ENCODE data around the gene RORC. TPM values are rescaled to one million over a fixed set of nuclear protein-coding genes. Genes with fewer than 3 reads are reported as not detected.

The RORC gene
- total RNA-seq, 1 donor = not detected

- no peaks in the 10 kb centered on the region for H3K9me3 ChIP-seq (ENCODE audit: low read depth, low read length)
- peak; percentile 17 for DNase-seq (ENCODE audit: insufficient read length, low spot score, missing footprints)
- peaks cover 3% of the 10 kb centered on the region for H3K4me1 ChIP-seq (ENCODE audit: insufficient read depth, low read length)
- no peak overlapping the region for H3K4me3 ChIP-seq (ENCODE audit: insufficient read depth, low read length)
- H2AFZ ChIP-seq (ENCODE audit: low read length) = no peak overlapping the region
- H3K36me3 ChIP-seq (ENCODE audit: insufficient read depth, low read length) = no peaks in the 10 kb centered on the region
- H4K20me1 ChIP-seq (ENCODE audit: insufficient read depth, low read length) = no peaks in the 10 kb centered on the region
- no peak overlapping the region for H3K27ac ChIP-seq (ENCODE audit: low read depth, low read length)
- H3K79me2 ChIP-seq (ENCODE audit: insufficient read depth, low read length) = no peaks in the 10 kb centered on the region
- H3K27me3 ChIP-seq (ENCODE audit: insufficient read depth, low read length) = peaks cover 19% of the 10 kb centered on the region
- H3K4me2 ChIP-seq (ENCODE audit: insufficient read depth, low read length) = no peak overlapping the region
- TF ChIP-seq CTCF (IDR thresholded peaks at IDR 0.05; ENCODE audit: extremely low read depth, low read depth, low read length) = no peak
Observed at GRCh38 chr1:151822404-151822803, 9.2 kb downstream of the RORC start.

GRCh38 chr1:151820940-151821339 is 10.7 kb downstream of the RORC start:
- Histone ChIP-seq H2AFZ (ENCODE audit: low read length) (no peak overlapping the region), H4K20me1 (ENCODE audit: insufficient read depth, low read length) (no peaks in the 10 kb centered on the region), H3K27ac (ENCODE audit: low read depth, low read length) (no peak overlapping the region), H3K79me2 (ENCODE audit: insufficient read depth, low read length) (no peaks in the 10 kb centered on the region), H3K9me3 (ENCODE audit: low read depth, low read length) (no peaks in the 10 kb centered on the region), H3K4me1 (ENCODE audit: insufficient read depth, low read length) (peaks cover 3% of the 10 kb centered on the region), H3K4me2 (ENCODE audit: insufficient read depth, low read length) (no peak overlapping the region), H3K4me3 (ENCODE audit: insufficient read depth, low read length) (no peak overlapping the region), H3K27me3 (ENCODE audit: insufficient read depth, low read length) (peaks cover 19% of the 10 kb centered on the region), H3K36me3 (ENCODE audit: insufficient read depth, low read length) (no peaks in the 10 kb centered on the region)
- no peak for DNase-seq (ENCODE audit: insufficient read length, low spot score, missing footprints)
- TF ChIP-seq CTCF (IDR thresholded peaks at IDR 0.05; ENCODE audit: extremely low read depth, low read depth, low read length) = no peak

- Histone ChIP-seq H3K27me3 (ENCODE audit: insufficient read depth, low read length) (peaks cover 19% of the 10 kb centered on the region), H3K36me3 (ENCODE audit: insufficient read depth, low read length) (no peaks in the 10 kb centered on the region), H3K4me2 (ENCODE audit: insufficient read depth, low read length) (no peak overlapping the region), H3K4me1 (ENCODE audit: insufficient read depth, low read length) (peaks cover 3% of the 10 kb centered on the region), H3K79me2 (ENCODE audit: insufficient read depth, low read length) (no peaks in the 10 kb centered on the region), H3K9me3 (ENCODE audit: low read depth, low read length) (no peaks in the 10 kb centered on the region), H3K27ac (ENCODE audit: low read depth, low read length) (no peak overlapping the region), H2AFZ (ENCODE audit: low read length) (no peak overlapping the region), H4K20me1 (ENCODE audit: insufficient read depth, low read length) (no peaks in the 10 kb centered on the region), H3K4me3 (ENCODE audit: insufficient read depth, low read length) (no peak overlapping the region)
- no peak for TF ChIP-seq CTCF (IDR thresholded peaks at IDR 0.05; ENCODE audit: extremely low read depth, low read depth, low read length)
- peak; percentile 91 for DNase-seq (ENCODE audit: insufficient read length, low spot score, missing footprints)
Observed at GRCh38 chr1:151819976-151820623, 11.5 kb downstream of the RORC start.

- peaks cover 15% of the 10 kb centered on the region for H3K27me3 ChIP-seq (ENCODE audit: insufficient read depth, low read length)
Observed at GRCh38 chr1:151819227-151819835, 12.3 kb downstream of the RORC start.

More at GRCh38 chr1:151819227-151819835, 12.3 kb downstream of the RORC start:
- Histone ChIP-seq H2AFZ (ENCODE audit: low read length) (no peak overlapping the region), H3K4me3 (ENCODE audit: insufficient read depth, low read length) (no peak overlapping the region), H3K27ac (ENCODE audit: low read depth, low read length) (no peak overlapping the region), H4K20me1 (ENCODE audit: insufficient read depth, low read length) (no peaks in the 10 kb centered on the region), H3K4me2 (ENCODE audit: insufficient read depth, low read length) (no peak overlapping the region), H3K79me2 (ENCODE audit: insufficient read depth, low read length) (no peaks in the 10 kb centered on the region), H3K4me1 (ENCODE audit: insufficient read depth, low read length) (peaks cover 3% of the 10 kb centered on the region), H3K9me3 (ENCODE audit: low read depth, low read length) (no peaks in the 10 kb centered on the region), H3K36me3 (ENCODE audit: insufficient read depth, low read length) (no peaks in the 10 kb centered on the region)
- TF ChIP-seq CTCF (IDR thresholded peaks at IDR 0.05; ENCODE audit: extremely low read depth, low read depth, low read length) = no peak
- DNase-seq (ENCODE audit: insufficient read length, low spot score, missing footprints) = peak; percentile 69

All from osteoblast (primary cell).